SJCRH30 (cell line): Measurements from ENCODE around the gene CIDEA. TPM values are rescaled to one million over a fixed set of nuclear protein-coding genes. Genes with fewer than 3 reads are reported as not detected.
"Not testable (repeated sequence)": the region's sequence is repeated elsewhere in the genome, so short reads cannot be mapped to it uniquely, and the experiment has no call there.

ENCODE experiments used
- DNase-seq, 2 experiments: peaks; one replicate each; pipeline ENCODE4 v3.0.0-alpha.2; 2015 to 2020
- H3K27ac ChIP-seq: fragments of 250-450 bp; sonication (Bioruptor Pico); 2 replicates; pipeline ENCODE4 v1.5.1; 2020; ENCODE audit warnings: mild to moderate bottlenecking, moderate library complexity
- H3K27me3 ChIP-seq: fragments of 250-450 bp; sonication (Bioruptor Pico); 2 replicates; pipeline ENCODE4 v1.5.1; 2020; ENCODE audit warnings: mild to moderate bottlenecking, moderate library complexity
- H3K36me3 ChIP-seq: fragments of 250-450 bp; sonication (Bioruptor Pico); 2 replicates; pipeline ENCODE4 v1.5.1; 2020; ENCODE audit warnings: mild to moderate bottlenecking, moderate library complexity
- H3K4me1 ChIP-seq: fragments of 250-450 bp; sonication (Bioruptor Pico); 2 replicates; pipeline ENCODE4 v1.5.1; 2020; ENCODE audit warnings: mild to moderate bottlenecking, moderate library complexity
- H3K4me3 ChIP-seq: fragments of 250-450 bp; sonication (Bioruptor Pico); 2 replicates; pipeline ENCODE4 v1.5.1; 2020; ENCODE audit warnings: mild to moderate bottlenecking, moderate library complexity
- H3K9me3 ChIP-seq: fragments of 250-450 bp; sonication (Bioruptor Pico); replicated peaks from 2 replicates; pipeline ENCODE4 v1.5.1; 2020; ENCODE audit warnings: mild to moderate bottlenecking, moderate library complexity
- total RNA-seq: library from RNA; depleted of rRNA; stranded (reverse); fragments of >200 nt; shearing (Covaris generic); gene quantifications from 2 replicates; pipeline ENCODE4 v1.2.3, GENCODE V29; 2014; rRNA removed

CIDEA gene
- total RNA-seq: not detected in 2 replicates

- DNase-seq: no peak
- Histone ChIP-seq H3K27ac (no peak within 1 kb of the TSS), H3K27me3 (no peaks in the 10 kb centered on the region), H3K36me3 (no peaks in the 10 kb centered on the region), H3K9me3 (no peaks in the 10 kb centered on the region), H3K4me1 (no peaks in the 10 kb centered on the region), H3K4me3 (no peak within 1 kb of the TSS)
Observed at GRCh38 chr18:12254136-12254819, at the start of gene CIDEA. TSS of gene CIDEA (plus strand) at chr18:12254361. CDS start at chr18:12254384, 23 bp downstream.

GRCh38 chr18:12208296-12209153 lies 45.6 kb upstream of the CIDEA start:
- not testable (repeated sequence) for H3K27me3 ChIP-seq, H3K4me3 ChIP-seq, H3K36me3 ChIP-seq, DNase-seq, H3K9me3 ChIP-seq, H3K4me1 ChIP-seq, H3K27ac ChIP-seq

- H3K4me3 ChIP-seq, H3K36me3 ChIP-seq, H3K4me1 ChIP-seq, DNase-seq, H3K9me3 ChIP-seq, H3K27me3 ChIP-seq, H3K27ac ChIP-seq: not testable (repeated sequence)
Observed at GRCh38 chr18:12212308-12212707, 41.9 kb upstream of the CIDEA start.

- H3K27ac ChIP-seq, H3K4me3 ChIP-seq, H3K4me1 ChIP-seq, H3K36me3 ChIP-seq, DNase-seq, H3K9me3 ChIP-seq, H3K27me3 ChIP-seq: not testable (repeated sequence)
Observed at GRCh38 chr18:12214296-12215005, 39.7 kb upstream of the CIDEA start.

GRCh38 chr18:12216471-12216870 lies 37.7 kb upstream of the CIDEA start:
- H3K4me3 ChIP-seq, H3K27me3 ChIP-seq, H3K4me1 ChIP-seq, H3K27ac ChIP-seq, DNase-seq, H3K9me3 ChIP-seq, H3K36me3 ChIP-seq: not testable (repeated sequence)

GRCh38 chr18:12218603-12219002 lies 35.6 kb upstream of the CIDEA start:
- not testable (repeated sequence) for H3K4me3 ChIP-seq, H3K9me3 ChIP-seq, H3K27me3 ChIP-seq, H3K27ac ChIP-seq, DNase-seq, H3K36me3 ChIP-seq, H3K4me1 ChIP-seq

GRCh38 chr18:12222041-12222440 lies 32.1 kb upstream of the CIDEA start:
- not testable (repeated sequence) for H3K27me3 ChIP-seq, H3K4me3 ChIP-seq, H3K9me3 ChIP-seq, DNase-seq, H3K27ac ChIP-seq, H3K4me1 ChIP-seq, H3K36me3 ChIP-seq

GRCh38 chr18:12223326-12223725 lies 30.8 kb upstream of the CIDEA start:
- not testable (repeated sequence) for H3K36me3 ChIP-seq, H3K9me3 ChIP-seq, H3K27me3 ChIP-seq, DNase-seq, H3K4me3 ChIP-seq, H3K4me1 ChIP-seq, H3K27ac ChIP-seq

GRCh38 chr18:12226807-12227206 lies 27.4 kb upstream of the CIDEA start:
- not testable (repeated sequence) for H3K27ac ChIP-seq, H3K4me3 ChIP-seq, H3K36me3 ChIP-seq, DNase-seq, H3K4me1 ChIP-seq, H3K27me3 ChIP-seq, H3K9me3 ChIP-seq

GRCh38 chr18:12227399-12228186 lies 26.6 kb upstream of the CIDEA start:
- not testable (repeated sequence) for DNase-seq, H3K9me3 ChIP-seq, H3K36me3 ChIP-seq, H3K4me1 ChIP-seq, H3K27ac ChIP-seq, H3K27me3 ChIP-seq, H3K4me3 ChIP-seq

- H3K27me3 ChIP-seq, H3K4me3 ChIP-seq, H3K9me3 ChIP-seq, H3K4me1 ChIP-seq, H3K36me3 ChIP-seq, DNase-seq, H3K27ac ChIP-seq: not testable (repeated sequence)
Observed at GRCh38 chr18:12228308-12228707, 25.9 kb upstream of the CIDEA start.

GRCh38 chr18:12230561-12230960 lies 23.6 kb upstream of the CIDEA start:
- not testable (repeated sequence) for H3K36me3 ChIP-seq, DNase-seq, H3K4me3 ChIP-seq, H3K27ac ChIP-seq, H3K9me3 ChIP-seq, H3K27me3 ChIP-seq, H3K4me1 ChIP-seq

GRCh38 chr18:12231040-12231882 lies 22.9 kb upstream of the CIDEA start:
- H3K36me3 ChIP-seq: no peaks in the 10 kb centered on the region

GRCh38 chr18:12231986-12232385 lies 22.2 kb upstream of the CIDEA start:
- no peaks in the 10 kb centered on the region for H3K27me3 ChIP-seq
- no peaks in the 10 kb centered on the region for H3K4me1 ChIP-seq
- H3K27ac ChIP-seq: no peak overlapping the region

More at GRCh38 chr18:12231040-12231882, 22.9 kb upstream of the CIDEA start:
- Histone ChIP-seq H3K4me3 (no peak overlapping the region), H3K4me1 (no peaks in the 10 kb centered on the region), H3K27me3 (no peaks in the 10 kb centered on the region), H3K9me3 (no peaks in the 10 kb centered on the region), H3K27ac (no peak overlapping the region)
- no peak for DNase-seq

More at GRCh38 chr18:12231986-12232385, 22.2 kb upstream of the CIDEA start:
- H3K9me3 ChIP-seq: no peaks in the 10 kb centered on the region
- H3K4me3 ChIP-seq: no peak overlapping the region
- DNase-seq: no peak
- no peaks in the 10 kb centered on the region for H3K36me3 ChIP-seq
